Measurements from ENCODE around the gene TAF1B.

TAF1B gene

DNA sequence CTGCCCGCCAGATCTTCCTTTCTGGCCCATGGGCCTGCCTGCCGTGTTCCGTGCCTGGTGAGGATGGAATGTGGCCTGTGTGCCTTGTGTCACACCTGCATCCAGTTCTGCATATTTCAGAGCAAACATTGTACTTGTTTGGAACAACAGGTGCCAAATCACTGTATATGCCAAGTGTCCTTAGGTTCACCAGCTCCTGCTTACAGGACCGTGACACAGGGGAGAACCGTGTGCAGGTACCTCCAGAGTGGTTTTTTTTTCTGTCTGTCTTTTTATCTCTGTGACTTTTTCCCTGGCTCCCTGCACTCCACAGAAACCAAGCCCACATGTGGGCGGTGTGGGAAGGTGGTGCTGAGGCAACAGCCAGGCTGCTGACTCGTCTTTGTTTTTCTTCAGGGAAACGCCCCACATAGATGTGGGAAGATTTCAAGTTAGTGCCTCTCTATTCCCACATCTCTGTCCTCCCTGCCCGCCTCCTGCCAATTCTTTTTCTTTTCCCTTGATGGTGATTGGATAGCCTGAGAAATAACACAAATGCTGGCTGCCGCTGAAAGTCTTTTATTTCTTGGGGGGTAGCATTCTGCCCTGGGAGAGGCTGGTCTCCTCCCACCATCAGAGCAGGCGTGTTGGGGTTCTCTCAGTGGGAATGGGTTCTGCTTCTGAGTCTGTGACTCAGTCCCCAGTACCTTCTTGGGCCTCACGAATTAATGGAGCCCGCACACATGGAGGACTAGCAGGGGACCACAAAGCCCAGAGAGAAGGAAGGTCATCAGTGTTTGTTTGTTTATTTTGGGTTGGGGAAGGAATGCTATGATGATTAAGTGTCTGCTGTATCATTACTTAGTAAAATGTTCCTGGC, 129.6 kb downstream of the TAF1B start:
- Histone ChIP-seq H3K36me3 (ENCODE audit: low read length) (no peaks in the 10 kb centered on the region), H3K27me3 (ENCODE audit: low read length) (no peaks in the 10 kb centered on the region), H3K27ac (ENCODE audit: low read depth, low read length) (no peak overlapping the region), H3K9me2 (replicated peaks; ENCODE audit: insufficient read depth, low read length) (no peaks in the 10 kb centered on the region), H3K4me2 (ENCODE audit: low read depth, low read length, poor library complexity, severe bottlenecking) (no peak overlapping the region), H3K9ac (ENCODE audit: low read length) (no peak overlapping the region), H3K79me2 (ENCODE audit: insufficient read depth, low read length) (no peaks in the 10 kb centered on the region), H3K4me3 (ENCODE audit: insufficient read depth, low read length, poor library complexity, severe bottlenecking) (no peak overlapping the region), H3F3A (ENCODE audit: insufficient read depth) (no peaks in the 10 kb centered on the region), H4K20me1 (ENCODE audit: low read depth, low read length) (no peaks in the 10 kb centered on the region), H3K9me3 (ENCODE audit: insufficient read depth, low read length) (no peaks in the 10 kb centered on the region), H2AFZ (ENCODE audit: low read depth, low read length, severe bottlenecking) (no peak overlapping the region)
- TF ChIP-seq EZH2phosphoT487 (conservative IDR thresholded peaks at IDR 0.05; ENCODE audit: low read length) = no peak
- TF ChIP-seq, protein P1, sequence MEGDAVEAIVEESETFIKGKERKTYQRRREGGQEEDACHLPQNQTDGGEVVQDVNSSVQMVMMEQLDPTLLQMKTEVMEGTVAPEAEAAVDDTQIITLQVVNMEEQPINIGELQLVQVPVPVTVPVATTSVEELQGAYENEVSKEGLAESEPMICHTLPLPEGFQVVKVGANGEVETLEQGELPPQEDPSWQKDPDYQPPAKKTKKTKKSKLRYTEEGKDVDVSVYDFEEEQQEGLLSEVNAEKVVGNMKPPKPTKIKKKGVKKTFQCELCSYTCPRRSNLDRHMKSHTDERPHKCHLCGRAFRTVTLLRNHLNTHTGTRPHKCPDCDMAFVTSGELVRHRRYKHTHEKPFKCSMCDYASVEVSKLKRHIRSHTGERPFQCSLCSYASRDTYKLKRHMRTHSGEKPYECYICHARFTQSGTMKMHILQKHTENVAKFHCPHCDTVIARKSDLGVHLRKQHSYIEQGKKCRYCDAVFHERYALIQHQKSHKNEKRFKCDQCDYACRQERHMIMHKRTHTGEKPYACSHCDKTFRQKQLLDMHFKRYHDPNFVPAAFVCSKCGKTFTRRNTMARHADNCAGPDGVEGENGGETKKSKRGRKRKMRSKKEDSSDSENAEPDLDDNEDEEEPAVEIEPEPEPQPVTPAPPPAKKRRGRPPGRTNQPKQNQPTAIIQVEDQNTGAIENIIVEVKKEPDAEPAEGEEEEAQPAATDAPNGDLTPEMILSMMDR (IDR thresholded peaks at IDR 0.05; ENCODE audit: insufficient read depth, low read length, poor library complexity, severe bottlenecking) = no peak

DNA sequence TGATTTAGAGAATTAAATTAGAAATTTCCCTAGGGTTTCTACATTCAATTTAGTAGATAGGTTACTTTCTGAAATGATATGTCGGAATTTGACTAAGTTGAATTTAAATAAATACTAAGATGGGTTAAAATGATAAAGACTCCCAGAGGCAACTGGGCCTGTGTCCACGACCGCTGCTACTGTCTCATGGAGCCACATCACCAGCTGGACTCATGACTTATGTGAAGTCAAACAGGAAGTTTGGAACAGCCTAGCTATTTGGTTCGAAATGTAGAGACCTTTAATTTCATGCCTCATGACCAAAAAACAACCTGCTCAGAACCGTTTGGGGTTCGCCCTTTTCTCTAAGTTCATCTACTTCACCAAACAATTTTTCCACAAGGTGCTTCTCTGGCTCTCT, 130.4 kb downstream of the TAF1B start:
- Histone ChIP-seq H3F3A (ENCODE audit: insufficient read depth) (no peaks in the 10 kb centered on the region), H3K4me3 (ENCODE audit: insufficient read depth, low read length, poor library complexity, severe bottlenecking) (no peak overlapping the region), H3K27me3 (ENCODE audit: low read length) (no peaks in the 10 kb centered on the region), H3K9ac (ENCODE audit: low read length) (no peak overlapping the region), H3K9me3 (ENCODE audit: insufficient read depth, low read length) (no peaks in the 10 kb centered on the region), H3K36me3 (ENCODE audit: low read length) (no peaks in the 10 kb centered on the region), H3K4me2 (ENCODE audit: low read depth, low read length, poor library complexity, severe bottlenecking) (no peak overlapping the region), H3K9me2 (replicated peaks; ENCODE audit: insufficient read depth, low read length) (no peaks in the 10 kb centered on the region), H3K27ac (ENCODE audit: low read depth, low read length) (no peak overlapping the region), H4K20me1 (ENCODE audit: low read depth, low read length) (no peaks in the 10 kb centered on the region), H3K79me2 (ENCODE audit: insufficient read depth, low read length) (no peaks in the 10 kb centered on the region), H2AFZ (ENCODE audit: low read depth, low read length, severe bottlenecking) (no peak overlapping the region)
- TF ChIP-seq, protein P1 (IDR thresholded peaks at IDR 0.05; ENCODE audit: insufficient read depth, low read length, poor library complexity, severe bottlenecking) = no peak
- no peak for TF ChIP-seq EZH2phosphoT487 (conservative IDR thresholded peaks at IDR 0.05; ENCODE audit: low read length)

DNA sequence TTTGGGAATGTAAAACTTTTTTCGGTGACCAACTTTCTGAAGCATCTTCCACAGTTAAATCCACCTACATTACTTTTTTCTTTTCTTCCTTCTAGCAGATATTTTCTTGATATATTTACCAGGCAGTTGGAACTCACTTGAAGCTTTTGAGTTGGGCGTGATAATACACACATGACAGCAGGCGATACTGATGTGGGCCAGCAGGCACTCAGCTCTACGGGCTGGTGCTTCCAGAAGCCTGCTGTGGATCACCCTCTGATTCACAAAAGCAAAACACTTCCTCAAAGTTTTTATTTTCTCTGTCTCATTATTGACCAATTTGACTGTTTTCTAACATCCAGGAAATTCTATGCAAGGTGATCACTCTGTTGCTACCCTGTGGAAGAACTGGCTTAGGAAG, 131.1 kb downstream of the TAF1B start:
- Histone ChIP-seq H3F3A (ENCODE audit: insufficient read depth) (no peaks in the 10 kb centered on the region), H3K9me3 (ENCODE audit: insufficient read depth, low read length) (no peaks in the 10 kb centered on the region), H3K4me3 (ENCODE audit: insufficient read depth, low read length, poor library complexity, severe bottlenecking) (no peak overlapping the region), H3K4me2 (ENCODE audit: low read depth, low read length, poor library complexity, severe bottlenecking) (no peak overlapping the region), H3K9me2 (replicated peaks; ENCODE audit: insufficient read depth, low read length) (no peaks in the 10 kb centered on the region), H2AFZ (ENCODE audit: low read depth, low read length, severe bottlenecking) (no peak overlapping the region), H3K27ac (ENCODE audit: low read depth, low read length) (no peak overlapping the region), H4K20me1 (ENCODE audit: low read depth, low read length) (no peaks in the 10 kb centered on the region), H3K36me3 (ENCODE audit: low read length) (no peaks in the 10 kb centered on the region), H3K9ac (ENCODE audit: low read length) (no peak overlapping the region), H3K27me3 (ENCODE audit: low read length) (no peaks in the 10 kb centered on the region), H3K79me2 (ENCODE audit: insufficient read depth, low read length) (no peaks in the 10 kb centered on the region)
- TF ChIP-seq, protein P1 (IDR thresholded peaks at IDR 0.05; ENCODE audit: insufficient read depth, low read length, poor library complexity, severe bottlenecking) = no peak

Measured in SU-DHL-6 (cell line).